Mesendoderm (in vitro differentiated cells): ENCODE data around the gene PCDHA9.
A peak's percentile ranks its signal among the peaks of the same experiment; 100 is the strongest.
"Not testable (repeated sequence)": the region's sequence is repeated elsewhere in the genome, so short reads cannot be mapped to it uniquely, and the experiment has no call there.

Source experiments
- DNase-seq: peaks from one replicate; pipeline ENCODE4 v3.0.0; 2013
- H2AK5ac ChIP-seq: 2 replicates; pipeline ENCODE4 v1.6.1; 2013; ENCODE audit warnings: low read length, inconsistent platforms
- H2BK120ac ChIP-seq: 2 replicates; pipeline ENCODE4 v1.6.1; 2013; ENCODE audit warnings: low read depth, mild to moderate bottlenecking, low read length, moderate library complexity, mixed read lengths
- H2BK15ac ChIP-seq: replicated peaks from 2 replicates; pipeline ENCODE4 v1.6.1; 2013; ENCODE audit warnings: low read depth, mild to moderate bottlenecking, moderate library complexity
- H2BK5ac ChIP-seq: 2 replicates; pipeline ENCODE4 v1.6.1; 2013; ENCODE audit warnings: low read length, inconsistent platforms
- H3K18ac ChIP-seq: 2 replicates; pipeline ENCODE4 v1.6.1; 2013; ENCODE audit warnings: mild to moderate bottlenecking, low read length, mixed read lengths
- H3K23ac ChIP-seq: one replicate; pipeline ENCODE4 v1.6.1; 2013; ENCODE audit warnings: low read length
- H3K27ac ChIP-seq: 2 replicates; pipeline ENCODE4 v1.5.1; 2013; ENCODE audit warnings: low read depth, mild to moderate bottlenecking, inconsistent platforms, low read length, moderate library complexity
- H3K27me3 ChIP-seq: 2 replicates; pipeline ENCODE4 v1.6.1; 2013; ENCODE audit warnings: low read length, control low read depth, mild to moderate bottlenecking, inconsistent platforms; ENCODE audit not compliant: insufficient read depth, poor library complexity
- H3K36me3 ChIP-seq: 2 replicates; pipeline ENCODE4 v1.6.1; 2013; ENCODE audit warnings: low read length, inconsistent platforms; ENCODE audit not compliant: control insufficient read depth, insufficient read depth
- H3K4ac ChIP-seq: one replicate; pipeline ENCODE4 v1.6.1; 2013; ENCODE audit warnings: low read depth, mild to moderate bottlenecking, low read length, moderate library complexity
- H3K4me1 ChIP-seq: 2 replicates; pipeline ENCODE4 v1.6.1; 2013; ENCODE audit warnings: low read depth, low read length, inconsistent platforms; ENCODE audit not compliant: control insufficient read depth
- H3K4me2 ChIP-seq: 2 replicates; pipeline ENCODE4 v1.6.1; 2013; ENCODE audit warnings: low read length
- H3K4me3 ChIP-seq: 2 replicates; pipeline ENCODE4 v1.5.1; 2013; ENCODE audit warnings: mild to moderate bottlenecking, low read length
- H3K56ac ChIP-seq: one replicate; pipeline ENCODE4 v1.6.1; 2013; ENCODE audit warnings: low read length
- H3K79me1 ChIP-seq: 2 replicates; pipeline ENCODE4 v1.6.1; 2013; ENCODE audit warnings: low read length, inconsistent platforms
- H3K79me2 ChIP-seq: 2 replicates; pipeline ENCODE4 v1.6.1; 2013; ENCODE audit warnings: mild to moderate bottlenecking, low read length; ENCODE audit not compliant: control insufficient read depth, insufficient read depth
- H3K9ac ChIP-seq: 2 replicates; pipeline ENCODE4 v1.6.1; 2013; ENCODE audit warnings: low read length, inconsistent platforms
- H4K5ac ChIP-seq: one replicate; pipeline ENCODE4 v1.6.1; 2013; ENCODE audit warnings: low read length
- H4K8ac ChIP-seq: one replicate; pipeline ENCODE4 v1.6.1; 2013; ENCODE audit warnings: low read depth, mild to moderate bottlenecking, control low read depth, low read length, moderate library complexity
- WGBS: extraction: QIAGEN DNeasy Blood & Tissue Kit; methylation state at CpG from one replicate; pipeline ENCODE4 v1.1.7; 2013; ENCODE audit warnings: low lambda C conversion rate, missing lambda C conversion rate; ENCODE audit not compliant: insufficient coverage; ENCODE audit errors: extremely low coverage; 5-methylcytosine and 5-hydroxymethylcytosine counted together

PCDHA9 gene

GRCh38 chr5:140849831-140850634 lies 1.9 kb downstream of the PCDHA9 start:
- not testable (repeated sequence) for H3K36me3 ChIP-seq, H3K79me1 ChIP-seq, H3K23ac ChIP-seq, H3K56ac ChIP-seq, H4K8ac ChIP-seq, H3K4ac ChIP-seq, H3K27me3 ChIP-seq, H2AK5ac ChIP-seq, H3K4me3 ChIP-seq, H2BK120ac ChIP-seq, H3K18ac ChIP-seq, H3K27ac ChIP-seq, H3K4me2 ChIP-seq, H4K5ac ChIP-seq, H3K9ac ChIP-seq, H3K79me2 ChIP-seq, H2BK5ac ChIP-seq, DNase-seq, H3K4me1 ChIP-seq, H2BK15ac ChIP-seq
- WGBS: no CpG with 5 or more reads among the region's 101 CpGs

GRCh38 chr5:140855772-140856674 lies 7.8 kb downstream of the PCDHA9 start, which contains the start of gene PCDHA10:
Gene PCDHA10, plus strand, starts transcription at chr5:140855897. Its CDS starts 152 bp downstream, at chr5:140856049.
- Histone ChIP-seq H2BK15ac (no peak within 1 kb of the TSS), H2BK5ac (no peak within 1 kb of the TSS), H3K9ac (peak within 1 kb of the TSS; percentile 34), H3K56ac (peak within 1 kb of the TSS; percentile 3), H3K4me1 (no peaks in the 10 kb centered on the region), H3K36me3 (no peaks in the 10 kb centered on the region), H2AK5ac (no peak within 1 kb of the TSS), H4K8ac (no peak within 1 kb of the TSS), H3K79me1 (no peaks in the 10 kb centered on the region), H3K4me2 (no peak within 1 kb of the TSS), H3K27ac (no peak within 1 kb of the TSS), H3K4me3 (no peak within 1 kb of the TSS), H3K18ac (no peak within 1 kb of the TSS), H3K27me3 (no peaks in the 10 kb centered on the region), H3K79me2 (no peaks in the 10 kb centered on the region), H2BK120ac (no peak within 1 kb of the TSS), H4K5ac (no peak within 1 kb of the TSS), H3K23ac (no peak within 1 kb of the TSS), H3K4ac (no peak within 1 kb of the TSS)
- WGBS: no CpG with 5 or more reads among the region's 44 CpGs
- DNase-seq: peak; percentile 59

GRCh38 chr5:140857177-140857986 lies 9.2 kb downstream of the PCDHA9 start:
- H2AK5ac ChIP-seq: no peak overlapping the region
- H2BK15ac ChIP-seq: no peak overlapping the region
- no peak overlapping the region for H4K8ac ChIP-seq
- no peak overlapping the region for H3K9ac ChIP-seq
- H3K4me2 ChIP-seq: no peak overlapping the region
- no peak overlapping the region for H3K23ac ChIP-seq
- WGBS: no CpG with 5 or more reads among the region's 94 CpGs
- no peak overlapping the region for H3K18ac ChIP-seq
- no peak overlapping the region for H3K4ac ChIP-seq
- no peaks in the 10 kb centered on the region for H3K4me1 ChIP-seq
- no peaks in the 10 kb centered on the region for H3K36me3 ChIP-seq
- no peaks in the 10 kb centered on the region for H3K79me2 ChIP-seq
- no peak overlapping the region for H4K5ac ChIP-seq
- H3K56ac ChIP-seq: no peak overlapping the region
- no peaks in the 10 kb centered on the region for H3K79me1 ChIP-seq
- no peak overlapping the region for H3K27ac ChIP-seq
- H3K27me3 ChIP-seq: no peaks in the 10 kb centered on the region
- DNase-seq: no peak
- H2BK5ac ChIP-seq: no peak overlapping the region
- H3K4me3 ChIP-seq: no peak overlapping the region
- no peak overlapping the region for H2BK120ac ChIP-seq

DNA sequence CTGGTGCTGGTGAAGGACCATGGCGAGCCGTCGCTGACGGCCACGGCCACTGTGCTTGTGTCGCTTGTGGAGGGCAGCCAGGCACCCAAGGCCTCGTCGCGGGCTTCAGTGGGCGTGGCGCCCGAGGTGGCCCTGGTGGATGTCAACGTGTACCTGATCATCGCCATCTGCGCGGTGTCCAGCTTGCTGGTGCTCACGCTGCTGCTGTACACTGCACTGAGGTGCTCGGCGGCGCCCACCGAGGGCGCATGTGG lies 9.7 kb downstream of the PCDHA9 start:
- H3K23ac ChIP-seq: no peak overlapping the region
- no peak for DNase-seq
- H3K4ac ChIP-seq: no peak overlapping the region
- H3K36me3 ChIP-seq: no peaks in the 10 kb centered on the region
- H2AK5ac ChIP-seq: no peak overlapping the region
- H2BK5ac ChIP-seq: no peak overlapping the region
- H3K27ac ChIP-seq: no peak overlapping the region
- H4K8ac ChIP-seq: no peak overlapping the region
- H3K79me2 ChIP-seq: no peaks in the 10 kb centered on the region
- H4K5ac ChIP-seq: no peak overlapping the region
- H3K4me3 ChIP-seq: no peak overlapping the region
- H3K9ac ChIP-seq: no peak overlapping the region
- no peaks in the 10 kb centered on the region for H3K79me1 ChIP-seq
- no CpG with 5 or more reads among the region's 22 CpGs for WGBS
- H2BK120ac ChIP-seq: no peak overlapping the region
- H3K4me2 ChIP-seq: no peak overlapping the region
- no peaks in the 10 kb centered on the region for H3K4me1 ChIP-seq
- H3K18ac ChIP-seq: no peak overlapping the region
- no peak overlapping the region for H3K56ac ChIP-seq
- no peak overlapping the region for H2BK15ac ChIP-seq
- no peaks in the 10 kb centered on the region for H3K27me3 ChIP-seq

- Histone ChIP-seq H3K36me3 (no peaks in the 10 kb centered on the region), H3K4ac (no peak overlapping the region), H2BK120ac (no peak overlapping the region), H3K79me1 (no peaks in the 10 kb centered on the region), H3K23ac (no peak overlapping the region), H4K5ac (no peak overlapping the region), H3K56ac (no peak overlapping the region), H3K79me2 (no peaks in the 10 kb centered on the region), H3K4me2 (no peak overlapping the region), H2BK5ac (no peak overlapping the region), H3K27me3 (no peaks in the 10 kb centered on the region), H3K18ac (no peak overlapping the region), H3K4me3 (no peak overlapping the region), H3K4me1 (no peaks in the 10 kb centered on the region), H4K8ac (no peak overlapping the region), H3K27ac (no peak overlapping the region), H3K9ac (no peak overlapping the region), H2BK15ac (no peak overlapping the region), H2AK5ac (no peak overlapping the region)
- no CpG with 5 or more reads among the region's 76 CpGs for WGBS
- DNase-seq: no peak
Measured at GRCh38 chr5:140862441-140863295, 14.5 kb downstream of the PCDHA9 start.
